IgD-negative memory B cell (primary cell): ENCODE measurements around the gene ZBTB45. TPM values are rescaled to one million over a fixed set of nuclear protein-coding genes. Genes with fewer than 3 reads are reported as not detected.
"Not testable (repeated sequence)": the region's sequence is repeated elsewhere in the genome, so short reads cannot be mapped to it uniquely, and the experiment has no call there.

Experiments used
- H3K27ac Mint-ChIP-seq, 3 donors: one replicate each; pipeline ENCODE4 v1.8.0; 2020 to 2022; ENCODE audit warnings: mild to moderate bottlenecking in 3 of 3, mixed read lengths in 3 of 3, moderate library complexity in 1 of 3
- H3K27me3 Mint-ChIP-seq: one replicate; pipeline ENCODE4 v1.8.0; 2021; ENCODE audit warnings: mixed read lengths
- H3K36me3 Mint-ChIP-seq: one replicate; pipeline ENCODE4 v1.8.0; 2020; ENCODE audit warnings: mild to moderate bottlenecking, mixed read lengths
- H3K4me1 Mint-ChIP-seq, 3 donors: one replicate each; pipeline ENCODE4 v1.8.0; 2020 to 2022; ENCODE audit warnings: mixed read lengths in 3 of 3, mild to moderate bottlenecking in 1 of 3
- H3K4me3 Mint-ChIP-seq, 4 donors: one replicate each; pipeline ENCODE4 v1.8.0; 2020 to 2022; ENCODE audit warnings: mild to moderate bottlenecking in 4 of 4, mixed read lengths in 4 of 4, moderate library complexity in 3 of 4
- H3K9me3 Mint-ChIP-seq, 3 donors: one replicate each; pipeline ENCODE4 v1.8.0; 2020 to 2021; ENCODE audit warnings: mixed read lengths in 3 of 3, mild to moderate bottlenecking in 1 of 3
- polyA plus RNA-seq: library from polyadenylated mRNA; unstranded; fragments of 300-500 nt; fragmentation: Illumina TruSeq; gene quantifications from one replicate; pipeline ENCODE4 v1.2.3, GENCODE V29; 2021

Gene ZBTB45
- polyA plus RNA-seq, 1 donor from 2014 or later: 7.6 TPM

DNA sequence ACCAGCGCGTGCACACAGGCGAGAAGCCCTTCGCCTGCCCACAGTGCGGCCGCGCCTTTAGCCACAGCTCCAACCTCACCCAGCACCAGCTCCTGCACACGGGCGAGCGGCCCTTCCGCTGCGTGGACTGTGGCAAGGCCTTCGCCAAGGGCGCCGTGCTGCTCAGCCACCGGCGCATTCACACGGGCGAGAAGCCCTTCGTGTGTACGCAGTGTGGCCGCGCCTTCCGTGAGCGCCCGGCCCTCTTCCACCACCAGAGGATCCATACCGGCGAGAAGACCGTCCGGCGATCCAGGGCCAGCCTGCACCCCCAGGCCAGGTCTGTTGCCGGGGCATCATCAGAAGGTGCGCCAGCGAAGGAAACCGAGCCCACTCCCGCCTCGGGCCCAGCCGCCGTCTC, 47.9 kb downstream of the ZBTB45 start:
- Mint-ChIP-seq H3K27ac (no peak overlapping the region), H3K27me3 (no peaks in the 10 kb centered on the region), H3K4me3 (peak overlapping the region in 1 of 4 donors; percentile 26), H3K4me1 (peaks cover 6 to 19% (median 18%) of the 10 kb centered on the region in 3 donors), H3K9me3 (no peaks in the 10 kb centered on the region), H3K36me3 (no peaks in the 10 kb centered on the region)

- not testable (repeated sequence) for H3K9me3 Mint-ChIP-seq, H3K36me3 Mint-ChIP-seq, H3K4me3 Mint-ChIP-seq, H3K27me3 Mint-ChIP-seq, H3K27ac Mint-ChIP-seq
- H3K4me1 Mint-ChIP-seq: peaks cover 11 to 21% (median 20%) of the 10 kb centered on the region in 3 donors
These were observed 48.6 kb downstream of the ZBTB45 start for GRCh38 chr19:58470837-58471543.

DNA sequence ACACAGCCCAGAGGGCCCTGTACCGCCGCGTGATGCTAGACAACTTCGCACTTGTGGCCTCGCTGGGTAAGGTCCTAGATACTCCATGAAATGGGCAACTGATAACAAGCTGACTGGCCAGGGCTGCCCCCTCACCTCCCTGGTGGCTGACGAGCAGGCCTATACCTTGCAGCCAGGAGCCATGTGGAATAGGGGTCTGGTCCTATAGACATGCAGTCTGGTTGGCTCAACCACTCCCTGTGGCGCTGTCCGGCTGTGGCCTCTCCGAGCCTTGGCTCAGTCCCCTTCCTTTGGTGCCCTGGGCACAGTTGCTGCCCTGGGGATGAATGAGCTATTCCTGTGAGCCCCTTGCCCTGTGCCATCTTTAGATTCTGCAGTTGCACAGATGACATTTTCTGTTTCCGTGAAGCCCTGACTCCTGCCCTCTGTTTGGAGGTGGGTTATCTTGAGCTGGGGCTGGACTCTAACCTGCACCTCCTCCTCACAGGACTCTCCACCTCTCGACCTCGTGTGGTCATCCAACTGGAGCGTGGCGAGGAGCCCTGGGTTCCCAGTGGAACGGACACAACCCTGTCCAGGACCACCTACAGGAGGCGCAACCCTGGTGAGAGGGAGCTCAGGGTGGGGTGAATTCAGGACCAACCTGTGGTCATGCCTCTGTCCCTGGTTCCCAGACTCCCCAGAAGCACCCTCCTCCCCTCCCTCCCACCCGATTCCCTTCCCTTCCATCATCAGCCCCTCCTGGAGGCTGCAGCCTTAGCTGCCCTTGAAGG, 50.2 kb downstream of the ZBTB45 start:
- Mint-ChIP-seq H3K36me3 (no peaks in the 10 kb centered on the region), H3K27me3 (no peaks in the 10 kb centered on the region), H3K4me1 (peaks cover 7 to 17% (median 17%) of the 10 kb centered on the region in 3 donors), H3K4me3 (peak overlapping the region in 2 of 4 donors; percentile 60 to 77), H3K27ac (peak overlapping the region in 1 of 3 donors; percentile 80), H3K9me3 (peaks cover 0 to 2% (median 0%) of the 10 kb centered on the region in 3 donors)

DNA sequence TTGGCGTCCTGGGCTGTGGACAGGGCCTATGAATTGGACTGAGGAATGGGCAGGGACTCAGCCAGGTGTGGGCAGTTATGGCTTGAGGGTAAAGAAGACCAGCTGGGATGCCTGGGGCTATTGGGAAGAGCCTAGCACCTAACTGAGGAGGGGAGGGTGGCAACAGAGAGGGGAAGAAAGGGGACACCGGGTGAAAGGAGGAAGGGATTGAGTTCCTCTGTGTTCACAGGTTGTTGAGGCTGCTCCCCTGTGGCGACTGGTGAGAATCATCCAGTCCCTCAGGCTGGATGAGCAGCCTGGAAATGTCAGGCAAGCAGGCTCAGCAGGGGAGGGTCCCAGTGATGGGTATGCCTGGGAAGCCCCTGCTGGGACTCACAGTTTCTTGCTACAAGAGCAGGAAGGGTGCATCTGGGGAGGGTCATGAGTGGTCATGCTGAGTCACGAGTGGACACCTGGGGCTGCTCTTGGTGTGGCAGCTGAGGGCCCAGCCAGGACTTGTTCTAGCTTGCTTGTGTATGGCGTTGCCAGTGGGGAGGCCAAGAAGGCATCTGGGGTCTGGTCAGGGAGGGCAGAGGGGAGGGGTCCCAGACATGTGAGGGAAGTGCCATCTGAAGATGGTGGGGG, 51.3 kb downstream of the ZBTB45 start:
- H3K27me3 Mint-ChIP-seq: no peaks in the 10 kb centered on the region
- H3K27ac Mint-ChIP-seq: peak overlapping the region in 1 of 3 donors; percentile 80
- no peaks in the 10 kb centered on the region for H3K36me3 Mint-ChIP-seq
- H3K9me3 Mint-ChIP-seq: peaks cover 0 to 2% (median 0%) of the 10 kb centered on the region in 3 donors
- H3K4me3 Mint-ChIP-seq: peak overlapping the region; percentile 77 to 88 (median 82)
- H3K4me1 Mint-ChIP-seq: peaks cover 7 to 17% (median 17%) of the 10 kb centered on the region in 3 donors

DNA sequence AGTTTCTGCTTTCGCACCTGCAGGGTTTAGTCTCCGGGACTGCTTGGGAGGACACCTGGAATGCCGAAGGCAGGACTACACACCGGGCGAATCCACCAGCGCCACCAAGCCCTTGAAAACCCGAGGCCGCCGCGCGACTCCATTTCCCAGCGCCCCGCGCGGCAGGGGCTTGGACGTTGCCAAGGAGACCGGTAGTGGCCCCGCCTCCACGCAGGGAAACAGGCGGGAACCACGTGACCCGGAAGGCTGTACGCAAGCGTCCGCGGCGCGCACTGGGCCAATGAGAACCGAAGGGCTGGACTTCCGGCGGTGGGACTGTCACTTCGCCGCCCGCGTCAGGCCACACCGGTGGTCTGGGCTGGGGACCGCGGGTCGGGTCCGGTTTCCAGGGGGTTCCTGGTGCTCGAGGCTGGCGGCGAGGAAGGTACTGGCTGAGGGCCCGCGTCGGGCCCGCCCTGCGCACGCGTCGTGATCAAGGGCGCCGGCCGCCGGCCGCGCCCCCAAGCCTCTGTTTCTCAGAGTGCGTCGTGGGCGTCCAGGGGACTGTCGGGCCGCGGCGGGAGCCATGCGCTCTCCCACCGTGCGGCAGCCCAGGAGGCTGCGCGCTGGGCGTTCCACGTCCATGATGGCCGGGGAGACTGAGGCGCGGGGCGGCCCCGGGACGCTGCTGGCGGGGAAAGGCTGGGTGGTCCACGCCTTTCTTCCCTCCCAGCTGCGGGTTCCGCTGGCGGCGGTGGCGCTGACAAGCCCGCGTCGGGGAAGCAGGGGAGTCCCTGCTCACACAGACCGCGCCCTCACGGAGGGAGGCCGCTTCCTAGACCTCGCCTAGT, 52.6 kb downstream of the ZBTB45 start, which contains the start of gene ZNF324:
Gene ZNF324 (plus strand): TSS at position 321 of the 830 bp plus-strand sequence. CDS start 2,106 bp downstream, outside the sequence.
- Mint-ChIP-seq H3K4me3 (peak within 1 kb of the TSS; percentile 84 to 95 (median 94)), H3K9me3 (peaks cover 0 to 2% (median 0%) of the 10 kb centered on the region in 3 donors), H3K36me3 (no peaks in the 10 kb centered on the region), H3K4me1 (peaks cover 7 to 17% (median 17%) of the 10 kb centered on the region in 3 donors), H3K27ac (peak within 1 kb of the TSS; percentile 67 to 94 (median 89)), H3K27me3 (no peaks in the 10 kb centered on the region)

- peaks cover 0 to 2% (median 0%) of the 10 kb centered on the region in 3 donors for H3K9me3 Mint-ChIP-seq
- H3K4me1 Mint-ChIP-seq: peaks cover 7 to 17% (median 17%) of the 10 kb centered on the region in 3 donors
- H3K27me3 Mint-ChIP-seq: no peaks in the 10 kb centered on the region
- H3K36me3 Mint-ChIP-seq: no peaks in the 10 kb centered on the region
- H3K4me3 Mint-ChIP-seq: peak overlapping the region; percentile 84 to 95 (median 94)
- H3K27ac Mint-ChIP-seq: peak overlapping the region; percentile 67 to 94 (median 89)
These were observed 53.4 kb downstream of the ZBTB45 start for GRCh38 chr19:58466089-58466759.

Other genes with a start within 250 kb of the ZBTB45 start
- 0.98 TPM for gene ZNF8, start 240.9 kb downstream of the ZBTB45 start, polyA plus RNA-seq
- gene ERVK3-1, start 214.4 kb downstream of the ZBTB45 start, polyA plus RNA-seq: 76.1 TPM
- 2.9 TPM for gene ZSCAN22, start 192.8 kb downstream of the ZBTB45 start, polyA plus RNA-seq
- 70.2 TPM for gene A1BG, start 166.3 kb downstream of the ZBTB45 start, polyA plus RNA-seq
- 2.1 TPM for gene ZNF497, start 157.1 kb downstream of the ZBTB45 start, polyA plus RNA-seq
- 8.0 TPM for gene ZNF837, start 138.8 kb downstream of the ZBTB45 start, polyA plus RNA-seq
- 1,545 TPM for gene RPS5, start 132.5 kb downstream of the ZBTB45 start, polyA plus RNA-seq
- gene RNF225, start 124.2 kb downstream of the ZBTB45 start, polyA plus RNA-seq: not detected
- gene ZNF584, start 111.2 kb downstream of the ZBTB45 start, polyA plus RNA-seq: 3.5 TPM
- 0.53 TPM for gene ZNF132, start 79.7 kb downstream of the ZBTB45 start, polyA plus RNA-seq
- gene ZNF324B, start 68.2 kb downstream of the ZBTB45 start, polyA plus RNA-seq: 1.6 TPM
- 12.4 TPM for gene ZNF324, start 52.7 kb downstream of the ZBTB45 start, polyA plus RNA-seq
- gene ZNF446, start 43.5 kb downstream of the ZBTB45 start, polyA plus RNA-seq: 6.7 TPM
- 10.3 TPM for gene SLC27A5, start 7.8 kb downstream of the ZBTB45 start, polyA plus RNA-seq
- gene TRIM28, start 24.3 kb upstream of the ZBTB45 start, polyA plus RNA-seq: 38.9 TPM
- 160 TPM for gene CHMP2A, start 35.3 kb upstream of the ZBTB45 start, polyA plus RNA-seq
- gene UBE2M, start 38.8 kb upstream of the ZBTB45 start, polyA plus RNA-seq: 10.0 TPM
- 11.5 TPM for gene MZF1, start 53.5 kb upstream of the ZBTB45 start, polyA plus RNA-seq